ENCODE measurements around the gene KLHDC9.
"Not testable (repeated sequence)": the region's sequence is repeated elsewhere in the genome, so short reads cannot be mapped to it uniquely, and the experiment has no call there.

KLHDC9 gene

DNA sequence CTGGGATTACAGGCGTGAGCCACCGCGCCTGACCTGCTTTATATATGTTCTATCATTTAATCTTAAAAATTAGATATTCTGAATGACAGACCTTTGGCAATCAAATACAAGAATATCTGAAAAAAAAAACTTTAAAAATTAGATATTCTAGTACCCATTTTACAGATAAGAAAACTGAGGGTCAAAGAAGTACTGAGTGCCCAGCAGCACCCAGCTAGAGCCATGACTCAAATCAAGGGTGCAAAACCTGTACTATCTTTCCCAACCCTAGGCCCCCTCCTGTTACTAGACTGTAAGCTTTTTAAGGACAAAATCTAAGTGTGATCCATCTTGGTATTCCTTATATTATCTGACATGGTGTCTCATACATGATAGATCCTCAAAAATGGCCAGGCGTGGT lies 36.7 kb upstream of the KLHDC9 start:
- Histone ChIP-seq H3K79me1 (replicated peaks; ENCODE audit: low read length, poor library complexity, severe bottlenecking) (no peaks in the 10 kb centered on the region), H2BK15ac (ENCODE audit: low read depth, poor library complexity, severe bottlenecking) (no peak overlapping the region), H3K23ac (ENCODE audit: low read length in 2 of 2) (no peak overlapping the region), H3K9me3 (ENCODE audit: control insufficient read depth, low read length) (no peaks in the 10 kb centered on the region), H3K27ac (ENCODE audit: low read length, poor library complexity, severe bottlenecking) (no peak overlapping the region), H3K4me1 (ENCODE audit: control insufficient read depth, insufficient read depth, low read depth, low read length) (no peaks in the 10 kb centered on the region), H2BK5ac (ENCODE audit: low read depth, low read length, poor library complexity, severe bottlenecking) (no peak overlapping the region), H3K27me3 (ENCODE audit: control insufficient read depth in 1 of 2, insufficient read depth in 1 of 2, low read length in 2 of 2) (peaks cover 13 to 21% of the 10 kb centered on the region in 2 experiments), H3K18ac (ENCODE audit: low read depth in 1 of 2, low read length in 2 of 2) (no peak overlapping the region), H3K4me2 (ENCODE audit: low read length, poor library complexity, severe bottlenecking) (no peak overlapping the region), H3K36me3 (ENCODE audit: control insufficient read depth in 1 of 2, insufficient read depth in 2 of 2, low read depth in 1 of 2, low read length in 2 of 2) (no peaks in the 10 kb centered on the region), H4K91ac (ENCODE audit: low read length) (no peak overlapping the region), H2BK120ac (ENCODE audit: low read depth, low read length) (no peak overlapping the region), H2AK5ac (ENCODE audit: low read length, severe bottlenecking) (no peak overlapping the region), H3K4me3 (ENCODE audit: insufficient read depth in 1 of 2, low read depth in 1 of 2, low read length in 2 of 2) (no peak overlapping the region), H3K9ac (ENCODE audit: low read length) (no peak overlapping the region), H4K8ac (ENCODE audit: low read length) (no peak overlapping the region), H3K14ac (ENCODE audit: low read length in 2 of 2) (no peak overlapping the region), H2AFZ (ENCODE audit: low read depth, low read length) (no peak overlapping the region), H3K4ac (ENCODE audit: low read depth in 1 of 2, low read length in 2 of 2) (no peak overlapping the region), H2BK12ac (ENCODE audit: low read length in 2 of 2) (no peak overlapping the region)
- WGBS: 94% methylated on average over 1 of the region's 4 CpGs
- DNase-seq: no peak

DNA sequence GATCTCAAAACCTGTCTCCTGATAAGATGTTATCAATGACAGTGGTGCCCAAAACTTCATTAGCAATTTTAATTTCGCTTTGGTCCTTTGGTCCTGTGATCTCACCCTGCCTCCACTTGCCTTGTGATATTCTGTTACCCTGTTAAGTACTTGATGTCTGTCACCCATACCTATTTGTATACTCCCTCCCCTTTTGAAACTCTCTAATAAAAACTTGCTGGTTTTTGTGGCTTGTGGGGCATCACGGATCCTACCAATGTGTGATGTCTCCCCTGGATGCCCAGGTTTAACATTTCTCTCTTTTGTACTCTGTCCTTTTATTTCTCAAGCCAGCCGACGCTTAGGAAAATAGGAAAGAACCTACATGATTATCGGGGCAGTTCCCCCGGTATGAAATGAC lies 34.2 kb upstream of the KLHDC9 start:
- not testable (repeated sequence) for H2AFZ ChIP-seq (ENCODE audit: low read depth, low read length); H3K9me3 ChIP-seq (ENCODE audit: control insufficient read depth, low read length); H3K18ac ChIP-seq (ENCODE audit: low read depth in 1 of 2, low read length in 2 of 2); H4K8ac ChIP-seq (ENCODE audit: low read length); H4K91ac ChIP-seq (ENCODE audit: low read length); H3K14ac ChIP-seq (ENCODE audit: low read length in 2 of 2); H2BK5ac ChIP-seq (ENCODE audit: low read depth, low read length, poor library complexity, severe bottlenecking); H2BK12ac ChIP-seq (ENCODE audit: low read length in 2 of 2); H3K9ac ChIP-seq (ENCODE audit: low read length); H2BK15ac ChIP-seq (ENCODE audit: low read depth, poor library complexity, severe bottlenecking); H3K4ac ChIP-seq (ENCODE audit: low read depth in 1 of 2, low read length in 2 of 2); H3K27ac ChIP-seq (ENCODE audit: low read length, poor library complexity, severe bottlenecking); H3K4me3 ChIP-seq (ENCODE audit: insufficient read depth in 1 of 2, low read depth in 1 of 2, low read length in 2 of 2); H3K23ac ChIP-seq (ENCODE audit: low read length in 2 of 2); H2AK5ac ChIP-seq (ENCODE audit: low read length, severe bottlenecking); H2BK120ac ChIP-seq (ENCODE audit: low read depth, low read length); DNase-seq; H3K36me3 ChIP-seq (ENCODE audit: control insufficient read depth in 1 of 2, insufficient read depth in 2 of 2, low read depth in 1 of 2, low read length in 2 of 2); H3K4me2 ChIP-seq (ENCODE audit: low read length, poor library complexity, severe bottlenecking); H3K4me1 ChIP-seq (ENCODE audit: control insufficient read depth, insufficient read depth, low read depth, low read length); H3K79me1 ChIP-seq (replicated peaks; ENCODE audit: low read length, poor library complexity, severe bottlenecking)
- peaks cover 20 to 21% of the 10 kb centered on the region in 2 experiments for H3K27me3 ChIP-seq (ENCODE audit: control insufficient read depth in 1 of 2, insufficient read depth in 1 of 2, low read length in 2 of 2)
- WGBS: 66% methylated on average over 4 of the region's 6 CpGs

DNA sequence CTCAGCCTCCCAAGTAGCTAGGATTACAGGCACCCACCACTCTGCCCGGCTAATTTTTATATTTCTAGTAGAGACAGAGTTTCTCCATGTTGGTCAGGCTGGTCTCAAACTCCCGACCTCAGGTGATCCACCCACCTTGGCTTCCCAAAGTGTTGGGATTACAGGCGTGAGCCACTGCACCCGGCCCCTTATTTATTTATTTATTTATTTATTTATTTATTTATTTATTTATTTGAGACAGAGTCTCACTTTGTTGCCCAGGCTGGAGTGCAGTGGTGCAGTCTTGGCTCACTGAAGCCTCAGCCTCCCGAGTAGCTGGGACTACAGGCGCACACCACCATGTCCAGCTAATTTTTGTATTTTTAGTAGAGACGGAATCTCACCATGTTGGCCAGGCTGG lies 32.5 kb upstream of the KLHDC9 start:
- WGBS: 85% methylated on average over 5 of the region's 7 CpGs
- not testable (repeated sequence) for H2BK5ac ChIP-seq (ENCODE audit: low read depth, low read length, poor library complexity, severe bottlenecking); H3K4me2 ChIP-seq (ENCODE audit: low read length, poor library complexity, severe bottlenecking); H3K9me3 ChIP-seq (ENCODE audit: control insufficient read depth, low read length); H3K4me3 ChIP-seq (ENCODE audit: insufficient read depth in 1 of 2, low read depth in 1 of 2, low read length in 2 of 2); DNase-seq; H3K4ac ChIP-seq (ENCODE audit: low read depth in 1 of 2, low read length in 2 of 2); H2AFZ ChIP-seq (ENCODE audit: low read depth, low read length); H4K8ac ChIP-seq (ENCODE audit: low read length); H3K23ac ChIP-seq (ENCODE audit: low read length in 2 of 2); H3K36me3 ChIP-seq (ENCODE audit: control insufficient read depth in 1 of 2, insufficient read depth in 2 of 2, low read depth in 1 of 2, low read length in 2 of 2); H3K14ac ChIP-seq (ENCODE audit: low read length in 2 of 2); H3K18ac ChIP-seq (ENCODE audit: low read depth in 1 of 2, low read length in 2 of 2); H2BK15ac ChIP-seq (ENCODE audit: low read depth, poor library complexity, severe bottlenecking); H3K4me1 ChIP-seq (ENCODE audit: control insufficient read depth, insufficient read depth, low read depth, low read length); H3K27ac ChIP-seq (ENCODE audit: low read length, poor library complexity, severe bottlenecking); H4K91ac ChIP-seq (ENCODE audit: low read length); H2BK12ac ChIP-seq (ENCODE audit: low read length in 2 of 2); H3K9ac ChIP-seq (ENCODE audit: low read length); H3K79me1 ChIP-seq (replicated peaks; ENCODE audit: low read length, poor library complexity, severe bottlenecking); H2BK120ac ChIP-seq (ENCODE audit: low read depth, low read length); H2AK5ac ChIP-seq (ENCODE audit: low read length, severe bottlenecking)
- peaks cover 13 to 15% of the 10 kb centered on the region in 2 experiments for H3K27me3 ChIP-seq (ENCODE audit: control insufficient read depth in 1 of 2, insufficient read depth in 1 of 2, low read length in 2 of 2)

DNA sequence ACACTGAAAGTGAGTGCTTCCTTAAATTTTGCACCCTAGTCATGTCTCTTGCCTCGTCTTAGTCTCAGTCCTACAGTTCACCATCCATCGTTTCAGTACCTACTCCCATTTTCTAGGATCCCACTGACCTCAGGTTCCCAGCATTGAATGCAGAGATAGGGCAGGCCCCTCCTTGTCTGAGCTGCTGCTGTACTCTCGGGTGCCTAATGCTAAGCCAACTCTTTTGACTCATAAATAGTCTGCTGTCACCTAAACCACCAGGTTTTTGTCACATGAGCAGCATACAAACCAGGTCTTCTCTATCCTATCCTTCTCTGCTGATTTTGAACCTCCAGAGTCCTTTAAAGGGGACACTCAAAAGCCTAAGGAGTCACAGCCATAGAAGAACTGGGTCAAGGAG lies 31.5 kb upstream of the KLHDC9 start:
- Histone ChIP-seq H3K27me3 (ENCODE audit: control insufficient read depth in 1 of 2, insufficient read depth in 1 of 2, low read length in 2 of 2) (peaks cover 13 to 15% of the 10 kb centered on the region in 2 experiments), H3K4ac (ENCODE audit: low read depth in 1 of 2, low read length in 2 of 2) (no peak overlapping the region), H3K4me3 (ENCODE audit: insufficient read depth in 1 of 2, low read depth in 1 of 2, low read length in 2 of 2) (no peak overlapping the region), H4K8ac (ENCODE audit: low read length) (no peak overlapping the region), H3K4me2 (ENCODE audit: low read length, poor library complexity, severe bottlenecking) (no peak overlapping the region), H2BK5ac (ENCODE audit: low read depth, low read length, poor library complexity, severe bottlenecking) (no peak overlapping the region), H3K4me1 (ENCODE audit: control insufficient read depth, insufficient read depth, low read depth, low read length) (no peaks in the 10 kb centered on the region), H3K27ac (ENCODE audit: low read length, poor library complexity, severe bottlenecking) (no peak overlapping the region), H3K9ac (ENCODE audit: low read length) (no peak overlapping the region), H3K23ac (ENCODE audit: low read length in 2 of 2) (no peak overlapping the region), H3K9me3 (ENCODE audit: control insufficient read depth, low read length) (no peaks in the 10 kb centered on the region), H3K18ac (ENCODE audit: low read depth in 1 of 2, low read length in 2 of 2) (no peak overlapping the region), H2AFZ (ENCODE audit: low read depth, low read length) (no peak overlapping the region), H3K36me3 (ENCODE audit: control insufficient read depth in 1 of 2, insufficient read depth in 2 of 2, low read depth in 1 of 2, low read length in 2 of 2) (no peaks in the 10 kb centered on the region), H2BK12ac (ENCODE audit: low read length in 2 of 2) (no peak overlapping the region), H3K14ac (ENCODE audit: low read length in 2 of 2) (no peak overlapping the region), H2BK120ac (ENCODE audit: low read depth, low read length) (no peak overlapping the region), H4K91ac (ENCODE audit: low read length) (no peak overlapping the region), H2AK5ac (ENCODE audit: low read length, severe bottlenecking) (no peak overlapping the region), H2BK15ac (ENCODE audit: low read depth, poor library complexity, severe bottlenecking) (no peak overlapping the region), H3K79me1 (replicated peaks; ENCODE audit: low read length, poor library complexity, severe bottlenecking) (no peaks in the 10 kb centered on the region)
- 78% methylated on average over 3 of the region's 3 CpGs for WGBS
- no peak for DNase-seq
